ENCODE measurements around the gene ZBED2.

DNA sequence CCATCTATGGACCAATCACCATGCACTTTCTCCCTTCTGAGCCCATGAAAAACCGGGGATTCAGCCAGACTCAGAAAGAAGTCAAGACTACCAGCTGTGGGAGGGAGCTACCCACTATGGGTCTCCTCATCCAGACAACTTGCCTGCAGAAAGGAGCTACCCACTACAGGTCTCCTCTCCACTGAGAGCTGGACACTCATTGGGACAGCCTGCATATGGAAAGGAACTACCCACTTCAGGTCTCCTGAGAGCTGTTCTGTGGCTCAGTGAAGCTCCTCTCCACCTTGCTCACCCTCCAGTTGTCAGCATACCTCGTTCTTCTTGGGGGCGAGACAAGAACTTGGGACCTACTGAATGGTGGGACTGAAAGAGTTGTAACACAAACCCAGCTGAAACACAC lies 22.3 kb upstream of the ZBED2 start:
- TF ChIP-seq, protein P1, sequence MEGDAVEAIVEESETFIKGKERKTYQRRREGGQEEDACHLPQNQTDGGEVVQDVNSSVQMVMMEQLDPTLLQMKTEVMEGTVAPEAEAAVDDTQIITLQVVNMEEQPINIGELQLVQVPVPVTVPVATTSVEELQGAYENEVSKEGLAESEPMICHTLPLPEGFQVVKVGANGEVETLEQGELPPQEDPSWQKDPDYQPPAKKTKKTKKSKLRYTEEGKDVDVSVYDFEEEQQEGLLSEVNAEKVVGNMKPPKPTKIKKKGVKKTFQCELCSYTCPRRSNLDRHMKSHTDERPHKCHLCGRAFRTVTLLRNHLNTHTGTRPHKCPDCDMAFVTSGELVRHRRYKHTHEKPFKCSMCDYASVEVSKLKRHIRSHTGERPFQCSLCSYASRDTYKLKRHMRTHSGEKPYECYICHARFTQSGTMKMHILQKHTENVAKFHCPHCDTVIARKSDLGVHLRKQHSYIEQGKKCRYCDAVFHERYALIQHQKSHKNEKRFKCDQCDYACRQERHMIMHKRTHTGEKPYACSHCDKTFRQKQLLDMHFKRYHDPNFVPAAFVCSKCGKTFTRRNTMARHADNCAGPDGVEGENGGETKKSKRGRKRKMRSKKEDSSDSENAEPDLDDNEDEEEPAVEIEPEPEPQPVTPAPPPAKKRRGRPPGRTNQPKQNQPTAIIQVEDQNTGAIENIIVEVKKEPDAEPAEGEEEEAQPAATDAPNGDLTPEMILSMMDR (conservative IDR thresholded peaks at IDR 0.05 in 1 of 2, IDR thresholded peaks at IDR 0.05 in 1 of 2; ENCODE audit: low read depth in 1 of 2, low read length in 2 of 2): no peak
- no peak for TF ChIP-seq EZH2 (IDR thresholded peaks at IDR 0.05; ENCODE audit: low read length, missing control alignments)
